ENCODE results near the gene CFAP107. TPM values are rescaled to one million over a fixed set of nuclear protein-coding genes. Genes with fewer than 3 reads are reported as not detected.

Gene CFAP107
- total RNA-seq (2016; rRNA removed; fragmentation: Illumina TruSeq; extraction: Trizol) (not detected in 2 replicates), polyA plus RNA-seq (2011; rRNA removed) (not detected in 2 replicates), polyA minus RNA-seq (2011; rRNA and poly(A)+ RNA removed; ENCODE audit: low replicate concordance) (not detected in 2 replicates), Bru-seq, nascent RNA (not detected), BruChase-seq, experiment 1, labeled RNA remaining after a 6-hour chase (not detected), BruChase-seq, experiment 2, labeled RNA remaining after a 2-hour chase (not detected)
- total RNA-seq (2016; cell fraction: cytosol; rRNA removed; fragmentation: Illumina TruSeq; extraction: Trizol; ENCODE audit: low read depth), result not detected in 2 replicates
- total RNA-seq (2016; cell fraction: insoluble cytoplasmic fraction; rRNA removed; fragmentation: Illumina TruSeq; extraction: Trizol), result not detected in 2 replicates
- not detected in 2 replicates for total RNA-seq (2016; cell fraction: membrane; rRNA removed; fragmentation: Illumina TruSeq; extraction: Trizol)
- total RNA-seq (2016; cell fraction: nucleus; rRNA removed; fragmentation: Illumina TruSeq; extraction: Trizol), result not detected in 2 replicates
- not detected in 2 replicates for polyA plus RNA-seq (2011; cell fraction: cytosol; rRNA removed)
- not detected in 2 replicates for polyA plus RNA-seq (2011; cell fraction: nucleus; rRNA removed)
- polyA plus RNA-seq (2012), result not detected in 2 replicates
- not detected in 2 replicates for polyA plus RNA-seq (2016; cell fraction: cytosol; fragmentation: Illumina TruSeq; extraction: Trizol; ENCODE audit: low read depth)
- not detected in 2 replicates for polyA plus RNA-seq (2016; cell fraction: insoluble cytoplasmic fraction; fragmentation: Illumina TruSeq; extraction: Trizol; ENCODE audit: low read depth)
- polyA plus RNA-seq (2016; cell fraction: membrane; fragmentation: Illumina TruSeq; extraction: Trizol; ENCODE audit: low read depth), result not detected in 2 replicates
- not detected in 2 replicates for polyA plus RNA-seq (2016; cell fraction: nucleus; fragmentation: Illumina TruSeq; extraction: Trizol; ENCODE audit: insufficient read depth, low read depth)
- not detected in 2 replicates for polyA minus RNA-seq (2011; cell fraction: cytosol; rRNA and poly(A)+ RNA removed)
- polyA minus RNA-seq (2011; cell fraction: nucleus; rRNA and poly(A)+ RNA removed), result not detected in 2 replicates
- long read RNA-seq, experiment 1, result 0 reads
- long read RNA-seq, experiment 2, result 0 reads

GRCh38 chr1:12745992-12746323 is at the start of gene CFAP107:
TSS of gene CFAP107 (plus strand) at chr1:12746200. CDS start at chr1:12746431, 231 bp downstream.
- TF ChIP-seq ZNF570 (CRISPR knock-in tag; IDR thresholded peaks at IDR 0.05; ENCODE audit: borderline replicate concordance) (no peak), ZFAT (CRISPR knock-in tag; conservative IDR thresholded peaks at IDR 0.05) (peak; percentile 87)
- WGBS (ENCODE audit: low lambda C conversion rate), result 0% methylated on average over 2 of the region's 2 CpGs
- Histone ChIP-seq H2AFZ (ENCODE audit: low read length) (no peak within 1 kb of the TSS), H3K9me3 (ENCODE audit: low read length) (peaks cover 17% of the 10 kb centered on the region; the same call in 1 of the 2 replicates), H3K79me2 (ENCODE audit: insufficient read depth, low read length) (no peaks in the 10 kb centered on the region), H4K20me1 (ENCODE audit: insufficient read depth, low read length) (no peaks in the 10 kb centered on the region), H3K4me3 (replicated peaks in 1 of 3; ENCODE audit: insufficient read depth in 1 of 3, low read depth in 2 of 3, low read length in 3 of 3) (no peak within 1 kb of the TSS), H3K27me3 (ENCODE audit: control insufficient read depth in 1 of 2, insufficient read depth in 2 of 2, low read length in 2 of 2) (no peaks in the 10 kb centered on the region), H3K36me3 (replicated peaks in 1 of 2; ENCODE audit: control insufficient read depth in 1 of 2, insufficient read depth in 2 of 2, low read length in 2 of 2) (no peaks in the 10 kb centered on the region), H3K4me2 (ENCODE audit: low read depth, low read length) (no peak within 1 kb of the TSS), H3K27ac (ENCODE audit: extremely low read length, insufficient read depth, low read length) (no peak within 1 kb of the TSS), H3K9ac (ENCODE audit: insufficient read depth, low read depth, low read length) (no peak within 1 kb of the TSS), H3K4me1 (ENCODE audit: insufficient read depth, low read length) (no peaks in the 10 kb centered on the region)
- no peak for DNase-seq (ENCODE audit: low spot score)
- no peak for ATAC-seq
- POLR2A ChIA-PET, result no interaction called here
- no TSS peak for BruUV-seq (replicated peaks)
- no peak for FAIRE-seq
- CTCF ChIA-PET (ENCODE audit: low intra/inter-chr PET ratio, low total read pairs), result no interaction called here
- in situ Hi-C loops (cut with HindIII; ENCODE audit: extremely low pct_ligation_motif_present, low pct_unique_long_range_greater_than_20kb) (no loop called here), intact Hi-C loops (cut with micrococcal nuclease; ENCODE audit: unreplicated experiment) (no loop called here)

- ChIA-PET POLR2A (no interaction called here), CTCF (ENCODE audit: low intra/inter-chr PET ratio, low total read pairs) (no interaction called here)
- no peaks in the 10 kb centered on the region for H3K79me2 ChIP-seq (ENCODE audit: insufficient read depth, low read length)
- WGBS (ENCODE audit: low lambda C conversion rate), result under 1% methylated on average over 3 of the region's 3 CpGs
- no peak overlapping the region for H3K9ac ChIP-seq (ENCODE audit: insufficient read depth, low read depth, low read length)
- H3K4me1 ChIP-seq (ENCODE audit: insufficient read depth, low read length), result no peaks in the 10 kb centered on the region
- DNase-seq (ENCODE audit: low spot score) (no peak), ATAC-seq (no peak), FAIRE-seq (no peak)
- no TSS peak for BruUV-seq (replicated peaks)
- intact Hi-C loops (cut with micrococcal nuclease; ENCODE audit: unreplicated experiment) (no loop called here), in situ Hi-C loops (cut with HindIII; ENCODE audit: extremely low pct_ligation_motif_present, low pct_unique_long_range_greater_than_20kb) (no loop called here)
- H3K27me3 ChIP-seq (ENCODE audit: control insufficient read depth in 1 of 2, insufficient read depth in 2 of 2, low read length in 2 of 2), result peaks cover 3 to 15% of the 10 kb centered on the region in 2 experiments; a peak in 4 of 5 replicates
- H2AFZ ChIP-seq (ENCODE audit: low read length), result no peak overlapping the region
- no peaks in the 10 kb centered on the region for H4K20me1 ChIP-seq (ENCODE audit: insufficient read depth, low read length)
- H3K9me3 ChIP-seq (ENCODE audit: low read length), result no peaks in the 10 kb centered on the region
- no peaks in the 10 kb centered on the region for H3K36me3 ChIP-seq (replicated peaks in 1 of 2; ENCODE audit: control insufficient read depth in 1 of 2, insufficient read depth in 2 of 2, low read length in 2 of 2)
- TF ChIP-seq E2F2 (CRISPR knock-in tag; IDR thresholded peaks at IDR 0.05; ENCODE audit: borderline replicate concordance) (no peak), MAFF (IDR thresholded peaks at IDR 0.05; ENCODE audit: low read depth, low read length) (0 out of 2 replicates have a peak, but pooled peaks have one; percentile 20), MAFK (conservative IDR thresholded peaks at IDR 0.05 in 1 of 2, IDR thresholded peaks at IDR 0.05 in 1 of 2; ENCODE audit: low read length in 2 of 2) (peak; percentile 16 to 70; a peak in 2 of 4 replicates)
- no peak overlapping the region for H3K4me3 ChIP-seq (replicated peaks in 1 of 3; ENCODE audit: insufficient read depth in 1 of 3, low read depth in 2 of 3, low read length in 3 of 3)
- H3K4me2 ChIP-seq (ENCODE audit: low read depth, low read length), result no peak overlapping the region
- H3K27ac ChIP-seq (ENCODE audit: extremely low read length, insufficient read depth, low read length), result no peak overlapping the region
These were observed 49.3 kb upstream of the CFAP107 start for GRCh38 chr1:12696658-12697057.
